Esophagus (tissue), 2 donors: ENCODE results near the gene TIGD3. TPM values are rescaled to one million over a fixed set of nuclear protein-coding genes. Genes with fewer than 3 reads are reported as not detected.
A peak's percentile ranks its signal among the peaks of the same experiment; 100 is the strongest.

Experiments used
- H3K27ac ChIP-seq, 2 donors: one replicate each; pipeline ENCODE4 v1.5.1; 2013; ENCODE audit warnings: low read depth in 2 of 2, mild to moderate bottlenecking in 2 of 2, inconsistent platforms in 1 of 2, low read length in 1 of 2, moderate library complexity in 1 of 2
- H3K27me3 ChIP-seq, 2 donors: one replicate each; pipeline ENCODE4 v1.6.1; 2013; ENCODE audit warnings: low read length in 2 of 2, control low read depth in 1 of 2, mild to moderate bottlenecking in 1 of 2; ENCODE audit not compliant: insufficient read depth in 2 of 2, control insufficient read depth in 1 of 2
- H3K36me3 ChIP-seq, 2 donors: one replicate each; pipeline ENCODE4 v1.6.1; 2013; ENCODE audit warnings: low read length in 1 of 2; ENCODE audit not compliant: control insufficient read depth in 2 of 2, insufficient read depth in 2 of 2
- H3K4me1 ChIP-seq, 2 donors: one replicate each; pipeline ENCODE4 v1.6.1; 2013; ENCODE audit warnings: low read length in 1 of 2; ENCODE audit not compliant: control insufficient read depth in 2 of 2, insufficient read depth in 2 of 2
- H3K4me3 ChIP-seq, 2 donors: one replicate each; pipeline ENCODE4 v1.5.1; 2013; ENCODE audit warnings: low read length in 2 of 2, mild to moderate bottlenecking in 2 of 2, low read depth in 1 of 2, moderate library complexity in 1 of 2
- H3K9me3 ChIP-seq, 2 donors: one replicate each; pipeline ENCODE4 v1.6.1; 2013; ENCODE audit warnings: mild to moderate bottlenecking in 2 of 2, low read depth in 1 of 2, low read length in 1 of 2, moderate library complexity in 1 of 2; ENCODE audit not compliant: control insufficient read depth in 2 of 2, insufficient read depth in 1 of 2
- WGBS, 2 donors: extraction: QIAGEN DNeasy Blood & Tissue Kit; methylation state at CpG; one replicate each; pipeline ENCODE4 v1.1.7; 2013; 5-methylcytosine and 5-hydroxymethylcytosine counted together
- polyA plus RNA-seq, 2 donors: library from polyadenylated mRNA; stranded (reverse); fragments of 200-250 nt; gene quantifications; one replicate each; pipeline ENCODE4 v1.2.3, GENCODE V29; 2013
- donor health status: healthy with polysubstance abuse.
- donor health status: Bipolar disorder and iron deficiency.

TIGD3 gene
- polyA plus RNA-seq, 2 donors: 0.10 to 0.16 TPM

- no peaks in the 10 kb centered on the region for H3K9me3 ChIP-seq
- H3K36me3 ChIP-seq: no peaks in the 10 kb centered on the region
- H3K4me3 ChIP-seq: peak within 1 kb of the TSS; percentile 67 to 91
- H3K27ac ChIP-seq: peak within 1 kb of the TSS; percentile 92
- H3K27me3 ChIP-seq: no peaks in the 10 kb centered on the region
- 0 to 1% methylated on average over 53 to 74 of the region's 74 CpGs for WGBS, 2 donors
- peaks cover 0 to 12% of the 10 kb centered on the region in 2 donors for H3K4me1 ChIP-seq
These were observed 39.9 kb upstream of the TIGD3 start, which contains the start of gene CDC42EP2 for GRCh38 chr11:65314501-65315203. Gene CDC42EP2, plus strand, starts transcription at chr11:65314866. Its CDS starts 6,033 bp downstream, at chr11:65320899.

- Histone ChIP-seq H3K4me1 (peaks cover 0 to 13% of the 10 kb centered on the region in 2 donors), H3K4me3 (peak overlapping the region; percentile 67 to 91), H3K27ac (peak overlapping the region; percentile 92), H3K27me3 (no peaks in the 10 kb centered on the region), H3K36me3 (no peaks in the 10 kb centered on the region), H3K9me3 (no peaks in the 10 kb centered on the region)
- WGBS, 2 donors: 0 to 1% methylated on average over 58 to 59 of the region's 59 CpGs
These were observed 39.2 kb upstream of the TIGD3 start for GRCh38 chr11:65315204-65315865.

- Histone ChIP-seq H3K4me3 (peak overlapping the region; percentile 67 to 91), H3K4me1 (peaks cover 0 to 13% of the 10 kb centered on the region in 2 donors), H3K27ac (peak overlapping the region; percentile 77 to 92)
These were observed 38.7 kb upstream of the TIGD3 start for GRCh38 chr11:65315866-65316226.

GRCh38 chr11:65316227-65317024, 38.1 kb upstream of the TIGD3 start:
- Histone ChIP-seq H3K27me3 (no peaks in the 10 kb centered on the region), H3K27ac (peak overlapping the region; percentile 77 to 92), H3K9me3 (no peaks in the 10 kb centered on the region), H3K4me1 (peaks cover 0 to 13% of the 10 kb centered on the region in 2 donors), H3K4me3 (peak overlapping the region; percentile 67 to 91), H3K36me3 (peaks cover 0 to 8% of the 10 kb centered on the region in 2 donors)
- 22 to 37% methylated on average over 20 of the region's 20 CpGs for WGBS, 2 donors

More at GRCh38 chr11:65315866-65316226, 38.7 kb upstream of the TIGD3 start:
- peaks cover 0 to 2% of the 10 kb centered on the region in 2 donors for H3K36me3 ChIP-seq
- WGBS, 2 donors: 12 to 14% methylated on average over 8 of the region's 8 CpGs
- no peaks in the 10 kb centered on the region for H3K9me3 ChIP-seq
- H3K27me3 ChIP-seq: no peaks in the 10 kb centered on the region

- Histone ChIP-seq H3K9me3 (no peaks in the 10 kb centered on the region), H3K27me3 (no peaks in the 10 kb centered on the region), H3K27ac (peak overlapping the region; percentile 77 to 92), H3K4me3 (peak overlapping the region; percentile 5 to 23), H3K4me1 (peaks cover 0 to 13% of the 10 kb centered on the region in 2 donors), H3K36me3 (peaks cover 0 to 12% of the 10 kb centered on the region in 2 donors)
- WGBS, 2 donors: 27 to 30% methylated on average over 13 of the region's 13 CpGs
These were observed 37.3 kb upstream of the TIGD3 start for GRCh38 chr11:65317025-65317786.

GRCh38 chr11:65320386-65321075, 34.0 kb upstream of the TIGD3 start:
- Histone ChIP-seq H3K27ac (no peak overlapping the region), H3K4me1 (peaks cover 0 to 11% of the 10 kb centered on the region in 2 donors), H3K4me3 (no peak overlapping the region), H3K9me3 (no peaks in the 10 kb centered on the region), H3K36me3 (peaks cover 0 to 12% of the 10 kb centered on the region in 2 donors), H3K27me3 (no peaks in the 10 kb centered on the region)
- WGBS, 2 donors: 73 to 80% methylated on average over 22 of the region's 22 CpGs

GRCh38 chr11:65321076-65321475, 33.5 kb upstream of the TIGD3 start:
- peaks cover 0 to 11% of the 10 kb centered on the region in 2 donors for H3K4me1 ChIP-seq
- H3K27ac ChIP-seq: no peak overlapping the region
- peaks cover 0 to 12% of the 10 kb centered on the region in 2 donors for H3K36me3 ChIP-seq
- WGBS, 2 donors: 84 to 88% methylated on average over 15 of the region's 15 CpGs
- H3K4me3 ChIP-seq: no peak overlapping the region
- no peaks in the 10 kb centered on the region for H3K27me3 ChIP-seq
- H3K9me3 ChIP-seq: no peaks in the 10 kb centered on the region

GRCh38 chr11:65321828-65322485, 32.6 kb upstream of the TIGD3 start:
- Histone ChIP-seq H3K4me1 (peaks cover 0 to 4% of the 10 kb centered on the region in 2 donors), H3K27ac (no peak overlapping the region), H3K27me3 (no peaks in the 10 kb centered on the region), H3K9me3 (no peaks in the 10 kb centered on the region), H3K36me3 (peaks cover 0 to 12% of the 10 kb centered on the region in 2 donors), H3K4me3 (no peak overlapping the region)
- WGBS, 2 donors: 61 to 72% methylated on average over 13 of the region's 13 CpGs
